Neuronal stem cell (in vitro differentiated cells): Measurements from ENCODE around the gene PTGR3.

ENCODE experiments used
- DNase-seq: peaks from one replicate; pipeline ENCODE4 v3.0.0-alpha.2; 2013; ENCODE audit warnings: low spot score
- H2AFZ ChIP-seq: one replicate; pipeline ENCODE4 v1.6.1; 2013; ENCODE audit warnings: mild to moderate bottlenecking, low read length, inconsistent platforms
- H2AK5ac ChIP-seq: 2 replicates; pipeline ENCODE4 v1.6.1; 2013; ENCODE audit warnings: low read depth, mild to moderate bottlenecking, inconsistent platforms, low read length, moderate library complexity, mixed read lengths
- H2BK120ac ChIP-seq: 2 replicates; pipeline ENCODE4 v1.6.1; 2013; ENCODE audit warnings: low read depth, mild to moderate bottlenecking, inconsistent platforms, low read length, moderate library complexity, mixed read lengths
- H2BK12ac ChIP-seq: one replicate; pipeline ENCODE4 v1.6.1; 2013; ENCODE audit warnings: low read length, inconsistent platforms
- H2BK15ac ChIP-seq: 2 replicates; pipeline ENCODE4 v1.6.1; 2013; ENCODE audit warnings: mild to moderate bottlenecking, low read length, inconsistent platforms, mixed read lengths
- H2BK5ac ChIP-seq: one replicate; pipeline ENCODE4 v1.6.1; 2013; ENCODE audit warnings: inconsistent platforms, mild to moderate bottlenecking, low read length, moderate library complexity
- H3K14ac ChIP-seq: one replicate; pipeline ENCODE4 v1.6.1; 2013; ENCODE audit warnings: low read length, inconsistent platforms
- H3K18ac ChIP-seq: 2 replicates; pipeline ENCODE4 v1.6.1; 2013; ENCODE audit warnings: low read length, inconsistent platforms
- H3K23ac ChIP-seq: 2 replicates; pipeline ENCODE4 v1.6.1; 2013; ENCODE audit warnings: low read depth, mild to moderate bottlenecking, mixed read lengths, low read length, inconsistent platforms; ENCODE audit not compliant: poor library complexity
- H3K27ac ChIP-seq: replicated peaks from 3 replicates; pipeline ENCODE4 v1.5.1; 2013; ENCODE audit warnings: low read length, inconsistent platforms
- H3K27me3 ChIP-seq, 3 experiments: 2 replicates each; pipeline ENCODE4 v1.6.1; 2013; ENCODE audit warnings: low read length in 3 of 3, mild to moderate bottlenecking in 2 of 3, inconsistent platforms in 1 of 3, low read depth in 1 of 3, mixed read lengths in 1 of 3, moderate library complexity in 1 of 3; ENCODE audit not compliant: control insufficient read depth in 3 of 3, insufficient read depth in 3 of 3
- H3K36me3 ChIP-seq, 2 donors: replicated peaks in 1 of 2; 2 replicates each; pipeline ENCODE4 v1.6.1; 2013; ENCODE audit warnings: low read length in 2 of 2; ENCODE audit not compliant: control insufficient read depth in 2 of 2, insufficient read depth in 2 of 2
- H3K4ac ChIP-seq: 2 replicates; pipeline ENCODE4 v1.6.1; 2013; ENCODE audit warnings: inconsistent platforms, mild to moderate bottlenecking, low read length, moderate library complexity
- H3K4me1 ChIP-seq, 2 donors: 1 replicate in 1 of 2; 2 replicates in 1 of 2; pipeline ENCODE4 v1.6.1; 2013; ENCODE audit warnings: low read length in 2 of 2, low read depth in 1 of 2; ENCODE audit not compliant: control insufficient read depth in 2 of 2, insufficient read depth in 1 of 2
- H3K4me2 ChIP-seq: one replicate; pipeline ENCODE4 v1.6.1; 2013; ENCODE audit warnings: mild to moderate bottlenecking, low read length, inconsistent platforms; ENCODE audit not compliant: insufficient read depth, poor library complexity, severe bottlenecking
- H3K4me3 ChIP-seq, 2 donors: 2 replicates each; pipeline ENCODE4 v1.5.1; 2013; ENCODE audit warnings: low read length in 2 of 2, mild to moderate bottlenecking in 2 of 2, inconsistent platforms in 1 of 2, moderate library complexity in 1 of 2
- H3K79me1 ChIP-seq: one replicate; pipeline ENCODE4 v1.6.1; 2013; ENCODE audit warnings: low read depth, mild to moderate bottlenecking, inconsistent platforms, low read length, moderate library complexity
- H3K9ac ChIP-seq: one replicate; pipeline ENCODE4 v1.6.1; 2013; ENCODE audit warnings: mild to moderate bottlenecking, low read depth, low read length, inconsistent platforms; ENCODE audit not compliant: poor library complexity
- H3K9me3 ChIP-seq, 2 donors: replicated peaks in 1 of 2; 2 replicates each; pipeline versions ENCODE3 to v1.6.1; 2013; ENCODE audit warnings: low read length in 2 of 2, mild to moderate bottlenecking in 2 of 2, inconsistent platforms in 1 of 2, low read depth in 1 of 2, mixed read lengths in 1 of 2, moderate library complexity in 1 of 2; ENCODE audit not compliant: control insufficient read depth in 2 of 2, insufficient read depth in 1 of 2
- H4K8ac ChIP-seq: one replicate; pipeline ENCODE4 v1.6.1; 2013; ENCODE audit warnings: low read depth, mild to moderate bottlenecking, inconsistent platforms, low read length, moderate library complexity
- H4K91ac ChIP-seq: one replicate; pipeline ENCODE4 v1.6.1; 2013; ENCODE audit warnings: low read length, low read depth, mild to moderate bottlenecking, inconsistent platforms; ENCODE audit not compliant: poor library complexity
- WGBS, 2 donors: extraction: QIAGEN DNeasy Blood & Tissue Kit; methylation state at CpG; one replicate each; pipeline ENCODE4 v1.1.7; 2013; ENCODE audit warnings: missing lambda C conversion rate in 2 of 2, mixed read lengths in 1 of 2; ENCODE audit not compliant: insufficient read length in 2 of 2, insufficient replicate concordance in 1 of 2; ENCODE audit errors: extremely low coverage in 2 of 2; 5-methylcytosine and 5-hydroxymethylcytosine counted together

The PTGR3 gene

GRCh38 chr18:75212751-75213090 lies 3.8 kb upstream of the PTGR3 start:
- Histone ChIP-seq H2BK5ac (no peak overlapping the region), H4K91ac (no peak overlapping the region), H3K27me3 (peaks cover 0 to 30% (median 6%) of the 10 kb centered on the region in 3 experiments), H3K4ac (no peak overlapping the region), H3K14ac (no peak overlapping the region), H3K79me1 (no peaks in the 10 kb centered on the region), H3K4me3 (peak overlapping the region in 1 of 2 donors; percentile 77), H2BK12ac (no peak overlapping the region), H2AFZ (no peak overlapping the region), H3K36me3 (no peaks in the 10 kb centered on the region), H2BK120ac (no peak overlapping the region), H4K8ac (no peak overlapping the region), H3K9ac (no peak overlapping the region), H3K27ac (no peak overlapping the region), H3K4me1 (peaks cover 7 to 9% of the 10 kb centered on the region in 2 donors), H3K9me3 (no peaks in the 10 kb centered on the region), H2BK15ac (no peak overlapping the region), H3K18ac (no peak overlapping the region), H3K4me2 (no peak overlapping the region), H2AK5ac (no peak overlapping the region), H3K23ac (no peak overlapping the region)
- WGBS, 2 donors, result no CpG with 5 or more reads among the region's 5 CpGs
- no peak for DNase-seq

- Histone ChIP-seq H3K4me2 (peak overlapping the region; percentile 95), H3K4me1 (peaks cover 9 to 12% of the 10 kb centered on the region in 2 donors), H2BK5ac (no peak overlapping the region), H3K9me3 (no peaks in the 10 kb centered on the region), H3K18ac (peak overlapping the region; percentile 71), H4K91ac (no peak overlapping the region), H3K4ac (no peak overlapping the region), H2BK12ac (no peak overlapping the region), H3K14ac (no peak overlapping the region), H2BK120ac (no peak overlapping the region), H4K8ac (no peak overlapping the region), H3K9ac (peak overlapping the region; percentile 73), H2BK15ac (no peak overlapping the region), H3K23ac (peak overlapping the region; percentile 34), H2AK5ac (no peak overlapping the region), H2AFZ (peak overlapping the region; percentile 91), H3K27ac (no peak overlapping the region), H3K27me3 (peaks cover 0 to 36% (median 6%) of the 10 kb centered on the region in 3 experiments), H3K79me1 (no peaks in the 10 kb centered on the region), H3K36me3 (no peaks in the 10 kb centered on the region), H3K4me3 (peak overlapping the region; percentile 77 to 88)
- peak; percentile 23 for DNase-seq
- WGBS, 2 donors, result no CpG with 5 or more reads among the region's 38 CpGs
Measured at GRCh38 chr18:75211953-75212750, 3.2 kb upstream of the PTGR3 start.

- Histone ChIP-seq H3K14ac (no peak overlapping the region), H3K23ac (no peak overlapping the region), H3K4me2 (peak overlapping the region; percentile 95), H3K36me3 (no peaks in the 10 kb centered on the region), H3K79me1 (no peaks in the 10 kb centered on the region), H4K8ac (no peak overlapping the region), H4K91ac (no peak overlapping the region), H2BK15ac (no peak overlapping the region), H2BK5ac (no peak overlapping the region), H3K4ac (no peak overlapping the region), H3K18ac (peak overlapping the region; percentile 71), H3K27ac (no peak overlapping the region), H3K9me3 (no peaks in the 10 kb centered on the region), H3K4me1 (peaks cover 9 to 17% of the 10 kb centered on the region in 2 donors), H3K4me3 (peak overlapping the region; percentile 77 to 88), H2BK120ac (no peak overlapping the region), H3K27me3 (peaks cover 0 to 42% (median 11%) of the 10 kb centered on the region in 3 experiments), H3K9ac (peak overlapping the region; percentile 73), H2AK5ac (no peak overlapping the region), H2AFZ (peak overlapping the region; percentile 91), H2BK12ac (no peak overlapping the region)
- DNase-seq, result no peak
- WGBS, 2 donors, result no CpG with 5 or more reads among the region's 66 CpGs
Measured at GRCh38 chr18:75211626-75211952, 2.6 kb upstream of the PTGR3 start.

GRCh38 chr18:75211002-75211621 lies 2.2 kb upstream of the PTGR3 start:
- H3K36me3 ChIP-seq, result no peaks in the 10 kb centered on the region
- no peak overlapping the region for H4K91ac ChIP-seq
- H2BK5ac ChIP-seq, result no peak overlapping the region
- H3K23ac ChIP-seq, result no peak overlapping the region
- H2AK5ac ChIP-seq, result no peak overlapping the region
- H2BK120ac ChIP-seq, result no peak overlapping the region
- H3K4me1 ChIP-seq, result peaks cover 9 to 18% of the 10 kb centered on the region in 2 donors
- H3K27me3 ChIP-seq, result peaks cover 0 to 47% (median 12%) of the 10 kb centered on the region in 3 experiments
- WGBS, 2 donors, result no CpG with 5 or more reads among the region's 64 CpGs
- H2BK12ac ChIP-seq, result no peak overlapping the region
- no peak overlapping the region for H2BK15ac ChIP-seq
- peak overlapping the region; percentile 84 for H2AFZ ChIP-seq
- no peak overlapping the region for H4K8ac ChIP-seq
- H3K9me3 ChIP-seq, result no peaks in the 10 kb centered on the region
- H3K4ac ChIP-seq, result no peak overlapping the region
- no peaks in the 10 kb centered on the region for H3K79me1 ChIP-seq
- H3K14ac ChIP-seq, result no peak overlapping the region
- H3K27ac ChIP-seq, result no peak overlapping the region
- H3K9ac ChIP-seq, result peak overlapping the region; percentile 2
- H3K4me2 ChIP-seq, result peak overlapping the region; percentile 69
- H3K4me3 ChIP-seq, result peak overlapping the region; percentile 77 to 88
- peak overlapping the region; percentile 15 for H3K18ac ChIP-seq
- DNase-seq, result peak; percentile 26
